Kidney (tissue), 14 donors: ENCODE data around the gene AGTRAP. TPM values are rescaled to one million over a fixed set of nuclear protein-coding genes. Genes with fewer than 3 reads are reported as not detected.

Experiments used
- DNase-seq, 5 donors: peaks; one replicate each; pipeline ENCODE4 v3.0.0-alpha.2; 2013 to 2020
- FAIRE-seq: peaks from 2 replicates; lab custom pipeline; 2012; peaks lifted over from hg19 to GRCh38; lab: Jason Lieb, UNC
- H3K27ac ChIP-seq, 2 donors: one replicate each; pipeline ENCODE4 v1.7.0; 2013; ENCODE audit warnings: low read depth in 2 of 2, low read length in 2 of 2, inconsistent platforms in 1 of 2
- H3K27me3 ChIP-seq: one replicate; pipeline ENCODE4 v1.7.1; 2013; ENCODE audit warnings: low read length, inconsistent platforms; ENCODE audit not compliant: control insufficient read depth, insufficient read depth
- H3K36me3 ChIP-seq, 3 donors: one replicate each; pipeline versions ENCODE4 v1.7.0 to v1.7.1; 2013; ENCODE audit warnings: low read length in 3 of 3, control low read depth in 1 of 3, inconsistent platforms in 1 of 3; ENCODE audit not compliant: insufficient read depth in 3 of 3, control insufficient read depth in 2 of 3
- H3K4me1 ChIP-seq, 3 donors: one replicate each; pipeline versions ENCODE4 v1.7.0 to v1.7.1; 2013; ENCODE audit warnings: low read length in 3 of 3, inconsistent platforms in 1 of 3, low read depth in 1 of 3; ENCODE audit not compliant: control insufficient read depth in 2 of 3, insufficient read depth in 2 of 3
- H3K4me3 ChIP-seq, 3 donors: one replicate each; pipeline versions ENCODE4 v1.7.0 to v1.8.1; 2013; ENCODE audit warnings: low read length in 3 of 3, control low read depth in 1 of 3, inconsistent platforms in 1 of 3
- H3K9ac ChIP-seq, 3 donors: one replicate each; pipeline versions ENCODE4 v1.7.0 to v1.7.1; 2013; ENCODE audit warnings: low read length in 3 of 3, control low read depth in 1 of 3, inconsistent platforms in 1 of 3
- H3K9me3 ChIP-seq, 3 donors: one replicate each; pipeline versions ENCODE4 v1.7.0 to v1.7.1; 2013; ENCODE audit warnings: low read length in 3 of 3, control low read depth in 1 of 3, inconsistent platforms in 1 of 3; ENCODE audit not compliant: control insufficient read depth in 2 of 3, insufficient read depth in 1 of 3
- intact Hi-C: fragments of 100-400 bp; cut with DNase I; formaldehyde crosslinking; loops from one replicate; pipeline ENCODE4 v1.11.1; 2022
- polyA plus RNA-seq: library from polyadenylated mRNA; stranded (reverse); fragments of 350-450 nt; fragmentation: Illumina TruSeq; extraction: RNeasy Lipid Tissue Mini Kit (QIAGEN cat#74804); gene quantifications from one replicate; pipeline ENCODE4 v1.2.3, GENCODE V29; 2014; ENCODE audit warnings: low read depth, low replicate concordance; ENCODE audit not compliant: insufficient read depth
- total RNA-seq: library from RNA; stranded (reverse); fragmentation: NEBNext Ultra II Directional; extraction: Animal tissue kit (Norgen Biotek cat#: 25700); gene quantifications from one replicate; pipeline ENCODE4 v1.2.1, GENCODE V29; 2021
- TF ChIP-seq, protein P1 (sequence below): IDR thresholded peaks from 3 replicates; pipeline ENCODE4 v1.5.1; 2012; ENCODE audit warnings: mild to moderate bottlenecking, moderate library complexity, borderline replicate concordance; ENCODE audit not compliant: insufficient read depth; ENCODE audit errors: extremely low read depth
- donor health status: control.
- donor health status: control.
- donor health status: control.
- donor health status: control.
- donor health status: control.
- donor health status: DM: yes; HTN: yes; CAD: no.
- donor health status: Normal renal cell carcinoma (clear cell type).

Gene AGTRAP
- total and polyA plus RNA-seq, 2 donors from 2014 or later: 66.1 to 140 TPM

GRCh38 chr1:11777658-11778322 lies 41.9 kb downstream of the AGTRAP start:
- DNase-seq: no peak
- Histone ChIP-seq H3K9ac (no peak overlapping the region), H3K27ac (no peak overlapping the region), H3K36me3 (no peaks in the 10 kb centered on the region), H3K27me3 (no peaks in the 10 kb centered on the region), H3K4me1 (peaks cover 0 to 2% (median 0%) of the 10 kb centered on the region in 3 donors), H3K4me3 (no peak overlapping the region), H3K9me3 (no peaks in the 10 kb centered on the region)
- TF ChIP-seq, protein P1, sequence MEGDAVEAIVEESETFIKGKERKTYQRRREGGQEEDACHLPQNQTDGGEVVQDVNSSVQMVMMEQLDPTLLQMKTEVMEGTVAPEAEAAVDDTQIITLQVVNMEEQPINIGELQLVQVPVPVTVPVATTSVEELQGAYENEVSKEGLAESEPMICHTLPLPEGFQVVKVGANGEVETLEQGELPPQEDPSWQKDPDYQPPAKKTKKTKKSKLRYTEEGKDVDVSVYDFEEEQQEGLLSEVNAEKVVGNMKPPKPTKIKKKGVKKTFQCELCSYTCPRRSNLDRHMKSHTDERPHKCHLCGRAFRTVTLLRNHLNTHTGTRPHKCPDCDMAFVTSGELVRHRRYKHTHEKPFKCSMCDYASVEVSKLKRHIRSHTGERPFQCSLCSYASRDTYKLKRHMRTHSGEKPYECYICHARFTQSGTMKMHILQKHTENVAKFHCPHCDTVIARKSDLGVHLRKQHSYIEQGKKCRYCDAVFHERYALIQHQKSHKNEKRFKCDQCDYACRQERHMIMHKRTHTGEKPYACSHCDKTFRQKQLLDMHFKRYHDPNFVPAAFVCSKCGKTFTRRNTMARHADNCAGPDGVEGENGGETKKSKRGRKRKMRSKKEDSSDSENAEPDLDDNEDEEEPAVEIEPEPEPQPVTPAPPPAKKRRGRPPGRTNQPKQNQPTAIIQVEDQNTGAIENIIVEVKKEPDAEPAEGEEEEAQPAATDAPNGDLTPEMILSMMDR: no peak
- no peak for FAIRE-seq
- intact Hi-C loops: no loop called here

GRCh38 chr1:11778336-11778735 lies 42.4 kb downstream of the AGTRAP start:
- TF ChIP-seq, protein P1: no peak
- Histone ChIP-seq H3K27me3 (no peaks in the 10 kb centered on the region), H3K4me1 (peaks cover 0 to 2% (median 0%) of the 10 kb centered on the region in 3 donors), H3K9ac (no peak overlapping the region), H3K4me3 (no peak overlapping the region), H3K27ac (no peak overlapping the region), H3K36me3 (no peaks in the 10 kb centered on the region), H3K9me3 (no peaks in the 10 kb centered on the region)
- FAIRE-seq: no peak
- intact Hi-C loops: no loop called here
- no peak for DNase-seq

DNA sequence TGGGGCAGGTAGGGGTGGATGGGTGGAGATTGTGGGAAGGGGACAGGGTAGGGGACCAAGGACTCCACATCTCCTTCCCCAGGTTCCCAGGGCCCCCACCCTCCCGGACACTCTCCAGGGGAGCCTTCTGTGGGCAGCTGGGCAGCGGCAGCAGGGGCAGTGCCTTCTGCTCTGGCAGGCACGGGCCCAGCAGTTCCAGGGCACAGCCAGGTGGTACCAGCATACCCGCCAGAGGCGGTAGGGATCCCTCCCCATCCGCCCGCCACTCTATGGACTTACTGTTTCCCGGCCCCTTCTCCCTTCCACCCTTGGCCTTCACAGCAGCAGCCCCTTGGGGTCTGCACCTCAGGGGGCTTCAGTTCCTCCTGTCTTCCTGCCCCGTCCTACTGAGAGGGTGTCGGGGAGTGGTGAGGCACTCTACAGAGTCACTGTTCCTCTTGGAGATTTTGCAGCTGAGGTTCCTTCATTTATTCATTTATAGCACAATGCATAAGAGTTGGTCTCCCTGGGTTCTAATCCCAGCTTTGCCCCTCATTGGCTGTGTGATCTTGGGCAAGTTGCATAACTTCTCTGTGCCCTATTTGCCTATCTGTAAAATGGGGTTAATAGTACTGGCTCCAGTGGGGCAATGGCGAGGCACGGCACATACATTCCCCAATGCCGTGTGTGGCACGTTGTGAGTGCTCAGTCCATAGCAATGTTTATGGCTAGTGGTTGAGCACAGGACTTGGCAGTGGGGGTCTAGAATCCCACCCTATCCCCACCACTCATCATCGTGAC lies 43.1 kb downstream of the AGTRAP start:
- no peak overlapping the region for H3K9ac ChIP-seq
- H3K36me3 ChIP-seq: no peaks in the 10 kb centered on the region
- H3K9me3 ChIP-seq: no peaks in the 10 kb centered on the region
- H3K27ac ChIP-seq: no peak overlapping the region
- no peaks in the 10 kb centered on the region for H3K27me3 ChIP-seq
- H3K4me1 ChIP-seq: peaks cover 0 to 2% (median 0%) of the 10 kb centered on the region in 3 donors
- FAIRE-seq: no peak
- intact Hi-C loops: no loop called here
- no peak overlapping the region for H3K4me3 ChIP-seq
- DNase-seq: no peak
- TF ChIP-seq, protein P1: no peak
